GM21515 (cell line): ENCODE measurements around the gene PLB1.

Experiments used
- ATAC-seq: cut with Tn5 transposase; IDR thresholded peaks from one replicate; pipeline ENCODE4 v1.9.1; 2021; ENCODE audit not compliant: unreplicated experiment

The PLB1 gene

DNA sequence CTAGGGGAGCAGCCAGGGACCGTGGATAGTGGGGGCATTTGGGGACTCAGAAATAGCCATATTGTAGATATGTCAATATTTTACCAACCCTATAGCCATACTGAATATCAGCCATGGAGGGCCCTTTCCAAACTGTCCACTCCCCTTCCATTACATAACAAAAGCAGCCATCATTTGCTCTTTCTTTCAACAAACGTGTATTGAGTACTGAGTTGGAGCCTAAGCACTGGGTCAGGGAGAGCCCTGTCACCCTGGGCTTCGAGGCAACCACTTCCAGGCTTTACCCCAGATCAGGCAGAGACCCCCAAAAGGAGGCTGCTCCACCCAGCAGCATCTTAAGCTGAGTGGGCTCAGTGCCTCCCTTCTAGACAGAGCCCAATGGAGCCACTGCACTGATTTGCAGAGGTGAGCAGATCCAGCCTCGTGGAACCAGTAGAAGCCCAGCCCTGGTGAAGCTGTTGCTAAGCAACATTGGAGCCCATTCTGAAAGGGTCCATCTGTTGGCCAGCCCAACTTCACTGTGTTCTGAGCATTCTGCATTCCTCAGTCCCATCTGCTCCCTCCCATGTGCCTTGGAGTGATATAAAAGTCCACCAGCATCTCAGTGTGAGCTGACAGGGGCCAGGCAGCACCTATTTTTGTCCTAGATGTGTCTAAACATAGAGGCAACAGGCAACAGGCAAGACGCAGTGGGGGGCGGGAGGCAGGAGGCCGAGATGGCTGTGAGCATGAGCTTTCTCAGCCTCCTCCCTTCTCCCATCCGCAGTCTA, 112.1 kb downstream of the PLB1 start:
- no peak for ATAC-seq

GRCh38 chr2:28608500-28609424, 112.9 kb downstream of the PLB1 start:
- no peak for ATAC-seq

DNA sequence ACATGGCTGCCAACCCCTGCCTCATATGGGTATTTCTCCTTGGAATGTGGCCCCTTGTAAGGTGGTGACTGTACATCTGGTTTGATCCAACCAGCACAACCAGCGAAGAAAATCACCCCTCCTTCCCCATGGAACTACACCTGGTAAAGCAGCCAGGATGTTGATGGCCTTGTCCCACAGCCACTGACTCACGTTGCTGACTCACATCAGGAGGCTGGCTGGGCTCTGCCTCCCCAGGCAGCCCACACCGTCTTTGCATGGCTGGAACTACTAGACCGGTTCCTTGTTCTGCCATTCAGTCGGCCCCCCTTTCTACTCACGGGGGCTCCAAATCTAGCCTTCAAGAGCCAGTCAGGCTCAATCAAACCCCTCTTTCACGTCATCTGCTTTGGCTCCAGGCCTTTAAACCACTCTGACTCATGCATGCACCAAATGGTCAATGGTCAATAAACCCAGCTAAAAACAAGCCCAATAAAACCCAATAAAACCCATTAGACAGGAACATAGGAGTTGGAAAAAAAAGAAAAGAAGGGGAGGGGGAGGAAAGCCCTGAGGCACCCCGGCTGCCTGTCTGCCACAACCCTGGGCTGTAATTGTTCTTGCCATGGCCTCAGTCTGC, 114.8 kb downstream of the PLB1 start:
- no peak for ATAC-seq

DNA sequence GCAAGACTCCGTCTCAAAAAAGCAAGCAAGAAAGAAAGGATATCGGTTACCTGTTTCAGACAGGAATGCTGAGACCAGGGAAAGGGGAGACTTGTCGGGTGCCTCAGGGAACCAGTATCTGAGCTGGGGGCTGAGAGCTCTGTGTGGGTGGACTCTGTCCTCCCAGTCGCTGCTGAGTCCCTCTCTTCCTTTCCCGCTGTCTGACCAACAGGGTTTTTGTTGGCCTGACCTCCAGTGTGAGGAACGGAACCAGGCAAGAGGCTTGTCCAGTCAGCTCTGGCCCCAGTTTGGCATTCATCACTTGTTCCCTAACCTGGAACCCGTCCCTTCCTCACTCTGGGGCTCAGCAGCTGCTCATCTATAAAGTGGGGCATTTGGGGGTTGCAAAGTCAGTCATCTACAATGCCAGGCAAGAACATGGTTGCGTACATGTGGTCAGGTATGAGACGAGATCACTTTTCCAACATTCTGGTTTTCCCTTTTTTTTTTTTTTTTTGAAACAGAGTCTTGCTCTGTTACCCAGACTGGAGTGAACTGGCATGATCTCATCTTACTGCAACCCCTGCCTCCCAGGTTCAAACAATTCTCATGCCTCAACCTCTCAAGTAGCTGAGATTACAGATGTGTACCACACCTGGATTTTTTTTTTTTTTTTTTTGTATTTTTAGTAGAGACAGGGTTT, 116.4 kb downstream of the PLB1 start:
- ATAC-seq = no peak

- no peak for ATAC-seq
Measured at GRCh38 chr2:28613186-28613585, 117.3 kb downstream of the PLB1 start.

- ATAC-seq = no peak
Measured at GRCh38 chr2:28613633-28614501, 118.0 kb downstream of the PLB1 start.

GRCh38 chr2:28615706-28616105, 119.8 kb downstream of the PLB1 start:
- ATAC-seq = no peak

GRCh38 chr2:28616396-28616999, 120.6 kb downstream of the PLB1 start:
- ATAC-seq = no peak

GRCh38 chr2:28617502-28618184, 121.8 kb downstream of the PLB1 start:
- no peak for ATAC-seq

- no peak for ATAC-seq
Measured at GRCh38 chr2:28618221-28619141, 122.6 kb downstream of the PLB1 start.

- ATAC-seq = no peak
Measured at GRCh38 chr2:28619213-28620196, 123.6 kb downstream of the PLB1 start.

GRCh38 chr2:28620291-28620793, 124.5 kb downstream of the PLB1 start:
- ATAC-seq = no peak

DNA sequence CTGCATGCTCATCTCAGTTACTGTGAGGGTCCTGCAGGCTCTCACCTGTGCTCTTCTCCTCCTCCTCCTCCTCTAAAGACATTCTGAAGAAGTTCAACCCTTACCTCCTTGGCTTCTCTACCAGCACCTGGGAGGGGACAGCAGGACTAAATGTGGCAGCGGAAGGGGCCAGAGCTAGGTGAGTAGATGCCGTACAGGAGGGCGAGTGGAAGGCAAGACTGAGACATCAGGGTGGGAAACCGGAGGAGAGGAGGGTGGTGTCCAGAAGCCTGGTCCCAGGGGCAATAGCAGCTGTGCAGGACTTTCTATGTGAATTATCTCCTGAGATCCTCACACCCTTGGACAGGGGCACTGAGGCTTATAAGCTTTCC, 124.9 kb downstream of the PLB1 start:
- no peak for ATAC-seq

GRCh38 chr2:28621172-28622100, 125.6 kb downstream of the PLB1 start:
- no peak for ATAC-seq

- no peak for ATAC-seq
Measured at GRCh38 chr2:28622101-28622499, 126.2 kb downstream of the PLB1 start.
